Mucosa of rectum (tissue), 2 donors: ENCODE measurements around the gene TNFRSF11A.
A peak's percentile ranks its signal among the peaks of the same experiment; 100 is the strongest.

ENCODE experiments used
- H3K27ac ChIP-seq, 2 donors: one replicate each; pipeline ENCODE4 v1.7.0; 2013; ENCODE audit warnings: inconsistent platforms in 2 of 2, low read depth in 2 of 2, low read length in 2 of 2
- H3K27me3 ChIP-seq, 2 donors: one replicate each; pipeline ENCODE4 v1.7.0; 2013; ENCODE audit warnings: low read length in 2 of 2; ENCODE audit not compliant: control insufficient read depth in 2 of 2, insufficient read depth in 2 of 2
- H3K36me3 ChIP-seq, 2 donors: one replicate each; pipeline ENCODE4 v1.7.0; 2013; ENCODE audit warnings: low read length in 2 of 2; ENCODE audit not compliant: control insufficient read depth in 2 of 2, insufficient read depth in 2 of 2
- H3K4me1 ChIP-seq, 2 donors: one replicate each; pipeline ENCODE4 v1.7.0; 2013; ENCODE audit warnings: low read length in 2 of 2, mild to moderate bottlenecking in 1 of 2; ENCODE audit not compliant: control insufficient read depth in 2 of 2, insufficient read depth in 2 of 2
- H3K4me3 ChIP-seq, 2 donors: one replicate each; pipeline ENCODE4 v1.7.0; 2013; ENCODE audit warnings: low read length in 2 of 2
- H3K9ac ChIP-seq, 2 donors: one replicate each; pipeline ENCODE4 v1.7.0; 2013; ENCODE audit warnings: low read length in 2 of 2, low read depth in 1 of 2, mild to moderate bottlenecking in 1 of 2
- H3K9me3 ChIP-seq, 2 donors: one replicate each; pipeline ENCODE4 v1.7.0; 2013; ENCODE audit warnings: low read length in 2 of 2; ENCODE audit not compliant: control insufficient read depth in 2 of 2
- donor health status: healthy.
- donor health status: Normal muscosa, but diverticular disease.

Gene TNFRSF11A

GRCh38 chr18:62288665-62289008 is 36.5 kb upstream of the TNFRSF11A start:
- Histone ChIP-seq H3K4me1 (peaks cover 15 to 22% of the 10 kb centered on the region in 2 donors), H3K36me3 (peaks cover 22 to 33% of the 10 kb centered on the region in 2 donors), H3K9me3 (no peaks in the 10 kb centered on the region), H3K9ac (no peak overlapping the region), H3K27ac (peak overlapping the region in 1 of 2 donors; percentile 12), H3K4me3 (no peak overlapping the region), H3K27me3 (no peaks in the 10 kb centered on the region)

GRCh38 chr18:62289047-62289446 is 36.1 kb upstream of the TNFRSF11A start:
- Histone ChIP-seq H3K36me3 (peaks cover 20 to 33% of the 10 kb centered on the region in 2 donors), H3K9ac (no peak overlapping the region), H3K27me3 (no peaks in the 10 kb centered on the region), H3K4me1 (peaks cover 15 to 22% of the 10 kb centered on the region in 2 donors), H3K9me3 (no peaks in the 10 kb centered on the region), H3K27ac (no peak overlapping the region), H3K4me3 (no peak overlapping the region)

GRCh38 chr18:62294073-62294472 is 31.0 kb upstream of the TNFRSF11A start:
- H3K27ac ChIP-seq: no peak overlapping the region
- no peak overlapping the region for H3K9ac ChIP-seq
- H3K27me3 ChIP-seq: no peaks in the 10 kb centered on the region
- no peaks in the 10 kb centered on the region for H3K9me3 ChIP-seq
- H3K4me3 ChIP-seq: no peak overlapping the region
- H3K36me3 ChIP-seq: peaks cover 25 to 34% of the 10 kb centered on the region in 2 donors
- peaks cover 0 to 5% of the 10 kb centered on the region in 2 donors for H3K4me1 ChIP-seq

- H3K4me1 ChIP-seq: no peaks in the 10 kb centered on the region
- no peaks in the 10 kb centered on the region for H3K9me3 ChIP-seq
- H3K4me3 ChIP-seq: no peak overlapping the region
- H3K27me3 ChIP-seq: no peaks in the 10 kb centered on the region
- H3K36me3 ChIP-seq: peaks cover 32 to 40% of the 10 kb centered on the region in 2 donors
- H3K27ac ChIP-seq: no peak overlapping the region
- H3K9ac ChIP-seq: no peak overlapping the region
Measured at GRCh38 chr18:62300359-62300963, 24.6 kb upstream of the TNFRSF11A start.

GRCh38 chr18:62301322-62301721 is 23.8 kb upstream of the TNFRSF11A start:
- H3K27me3 ChIP-seq: no peaks in the 10 kb centered on the region
- H3K9me3 ChIP-seq: no peaks in the 10 kb centered on the region
- no peaks in the 10 kb centered on the region for H3K4me1 ChIP-seq
- no peak overlapping the region for H3K27ac ChIP-seq
- H3K36me3 ChIP-seq: peaks cover 32 to 43% of the 10 kb centered on the region in 2 donors
- no peak overlapping the region for H3K9ac ChIP-seq
- no peak overlapping the region for H3K4me3 ChIP-seq

GRCh38 chr18:62312851-62313250 is 12.3 kb upstream of the TNFRSF11A start:
- Histone ChIP-seq H3K4me3 (no peak overlapping the region), H3K27me3 (no peaks in the 10 kb centered on the region), H3K9me3 (no peaks in the 10 kb centered on the region), H3K4me1 (no peaks in the 10 kb centered on the region), H3K36me3 (peaks cover 5 to 8% of the 10 kb centered on the region in 2 donors), H3K27ac (no peak overlapping the region), H3K9ac (no peak overlapping the region)

GRCh38 chr18:62318228-62319180 is 6.6 kb upstream of the TNFRSF11A start:
- H3K9me3 ChIP-seq: no peaks in the 10 kb centered on the region
- H3K27me3 ChIP-seq: no peaks in the 10 kb centered on the region
- no peak overlapping the region for H3K9ac ChIP-seq
- H3K4me1 ChIP-seq: peaks cover 0 to 2% of the 10 kb centered on the region in 2 donors
- no peak overlapping the region for H3K27ac ChIP-seq
- no peaks in the 10 kb centered on the region for H3K36me3 ChIP-seq
- H3K4me3 ChIP-seq: no peak overlapping the region

GRCh38 chr18:62321201-62321600 is 3.9 kb upstream of the TNFRSF11A start:
- H3K27me3 ChIP-seq: peaks cover 0 to 5% of the 10 kb centered on the region in 2 donors

GRCh38 chr18:62323483-62324180 is 1.5 kb upstream of the TNFRSF11A start:
- Histone ChIP-seq H3K27ac (no peak overlapping the region), H3K27me3 (peaks cover 4 to 14% of the 10 kb centered on the region in 2 donors), H3K36me3 (no peaks in the 10 kb centered on the region), H3K4me1 (peaks cover 11 to 32% of the 10 kb centered on the region in 2 donors), H3K4me3 (no peak overlapping the region), H3K9ac (no peak overlapping the region), H3K9me3 (no peaks in the 10 kb centered on the region)

More at GRCh38 chr18:62321201-62321600, 3.9 kb upstream of the TNFRSF11A start:
- Histone ChIP-seq H3K4me3 (no peak overlapping the region), H3K9ac (no peak overlapping the region), H3K36me3 (no peaks in the 10 kb centered on the region), H3K4me1 (peaks cover 4 to 17% of the 10 kb centered on the region in 2 donors), H3K27ac (no peak overlapping the region), H3K9me3 (no peaks in the 10 kb centered on the region)
